HG03378 (cell line): ENCODE measurements around the gene IER2.
"Not testable (repeated sequence)": the region's sequence is repeated elsewhere in the genome, so short reads cannot be mapped to it uniquely, and the experiment has no call there.

Experiments
- ATAC-seq: cut with Tn5 transposase; IDR thresholded peaks from one replicate; pipeline ENCODE4 v1.9.1; 2021; ENCODE audit warnings: mild to moderate bottlenecking, moderate library complexity; ENCODE audit not compliant: unreplicated experiment

IER2 gene

DNA sequence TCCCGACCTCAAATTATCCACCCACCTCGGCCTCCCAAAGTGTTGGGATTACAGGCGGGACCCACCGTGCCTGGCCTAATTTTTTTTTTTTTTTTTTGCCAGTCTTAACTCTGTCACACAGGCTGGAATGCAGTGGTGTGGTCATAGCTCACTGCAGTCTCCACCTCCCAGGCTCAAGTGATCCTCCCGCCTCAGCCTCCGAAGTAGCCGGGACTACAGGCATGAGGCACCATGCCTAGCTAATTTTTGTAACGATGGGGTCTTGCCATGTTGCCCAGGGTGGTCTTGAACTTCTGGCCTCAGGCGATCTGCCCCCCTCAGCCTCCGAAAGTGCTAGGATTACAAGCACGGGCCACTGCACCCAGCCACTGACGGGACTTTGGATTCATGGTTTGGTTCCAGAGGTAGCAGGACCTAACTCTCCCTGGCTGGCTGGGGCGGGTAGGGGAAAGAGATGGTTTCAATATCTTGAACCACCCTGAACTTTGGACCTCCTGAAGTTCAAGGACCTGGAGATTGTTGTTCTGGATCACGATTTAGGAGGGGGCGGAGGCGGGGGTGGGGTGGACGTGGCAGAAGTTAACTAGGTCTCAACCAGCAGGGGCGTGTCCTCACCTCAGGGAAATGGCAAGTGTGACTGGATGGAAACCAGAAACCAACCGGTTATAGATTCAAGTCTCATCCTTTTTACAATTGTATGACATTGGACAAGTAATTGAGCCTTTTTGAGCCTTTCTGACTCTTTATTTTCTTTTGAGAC is 40.8 kb downstream of the IER2 start:
- no peak for ATAC-seq

DNA sequence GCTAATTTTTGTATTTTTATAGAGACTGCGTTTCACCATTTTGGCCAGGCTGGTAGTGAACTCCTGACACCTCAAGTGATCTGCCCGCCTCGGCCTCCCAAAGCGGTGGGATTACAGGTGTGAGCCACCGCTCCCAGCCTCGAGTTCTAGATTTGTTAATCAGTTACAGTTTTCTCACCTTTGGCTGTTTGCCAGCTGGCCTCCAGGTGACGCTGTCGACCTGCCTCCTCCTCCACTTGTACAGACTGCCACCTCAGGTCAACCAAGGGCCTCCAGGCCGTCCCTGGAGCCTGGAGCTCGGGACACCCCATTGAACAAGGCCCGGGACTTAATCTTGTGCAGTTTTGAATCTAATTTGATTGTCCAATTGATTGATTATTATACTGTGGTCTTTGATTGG is 45.5 kb downstream of the IER2 start:
- no peak for ATAC-seq

DNA sequence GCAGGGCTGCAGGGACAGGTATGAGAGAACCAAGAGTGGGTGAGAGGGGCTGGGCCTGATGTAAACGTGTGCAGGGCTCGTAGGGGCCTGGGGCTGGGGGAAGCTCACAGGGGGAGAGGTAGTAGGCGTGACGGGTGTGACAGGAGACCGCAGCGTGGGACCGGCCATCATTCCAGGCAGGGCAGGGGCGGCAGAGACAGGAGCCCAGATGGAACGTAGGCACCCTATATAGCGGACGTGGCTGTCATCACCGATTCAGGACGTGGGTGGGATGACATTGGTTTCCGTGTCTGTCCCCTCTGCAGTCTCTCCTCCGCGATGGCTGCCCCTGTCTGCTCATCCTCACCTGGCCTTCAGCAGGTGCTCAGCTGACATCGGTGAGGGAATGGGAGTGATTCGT is 48.4 kb downstream of the IER2 start:
- ATAC-seq = no peak

DNA sequence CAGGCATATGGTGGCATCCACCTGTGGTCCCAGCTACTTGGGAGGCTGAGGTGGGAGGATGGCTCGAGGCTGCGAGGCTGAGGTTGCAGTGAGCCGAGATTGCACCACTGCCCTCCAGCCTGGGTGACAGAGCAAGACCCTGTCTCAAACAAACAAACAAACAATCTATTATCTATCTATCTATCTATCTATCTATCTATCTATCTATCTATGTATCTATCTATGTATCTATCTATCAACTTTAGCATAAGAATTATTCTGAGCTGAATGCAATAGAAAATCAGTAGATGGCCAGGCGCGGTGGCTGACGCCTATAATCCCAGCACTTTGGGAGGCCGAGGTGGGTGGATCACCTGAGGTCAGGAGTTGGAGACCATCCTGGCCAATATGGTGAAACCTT is 51.9 kb downstream of the IER2 start:
- not testable (repeated sequence) for ATAC-seq
